Mesenchymal stem cell (in vitro differentiated cells and primary cell): Measurements from ENCODE around the gene VWA1.
"Not testable (repeated sequence)": the region's sequence is repeated elsewhere in the genome, so short reads cannot be mapped to it uniquely, and the experiment has no call there.

Experiments used
- DNase-seq: peaks from one replicate; pipeline ENCODE4 v3.0.0-alpha.2; 2013
- H2AFZ ChIP-seq: one replicate; pipeline ENCODE4 v1.6.1; 2013; ENCODE audit warnings: low read depth, mild to moderate bottlenecking, control low read depth, inconsistent platforms, low read length, moderate library complexity
- H2AK5ac ChIP-seq: 2 replicates; pipeline ENCODE4 v1.6.1; 2013; ENCODE audit warnings: low read length, moderate library complexity, mild to moderate bottlenecking, inconsistent platforms; ENCODE audit not compliant: severe bottlenecking
- H2BK120ac ChIP-seq: one replicate; pipeline ENCODE4 v1.6.1; 2013; ENCODE audit warnings: low read depth, mild to moderate bottlenecking, inconsistent platforms, low read length, moderate library complexity
- H2BK12ac ChIP-seq, 2 experiments: one replicate each; pipeline ENCODE4 v1.6.1; 2013; ENCODE audit warnings: inconsistent platforms in 2 of 2, low read length in 2 of 2, mild to moderate bottlenecking in 2 of 2, moderate library complexity in 2 of 2, control low read depth in 1 of 2
- H2BK15ac ChIP-seq: one replicate; pipeline ENCODE4 v1.6.1; 2013; ENCODE audit warnings: mild to moderate bottlenecking, low read depth, inconsistent platforms; ENCODE audit not compliant: poor library complexity, severe bottlenecking
- H2BK5ac ChIP-seq: 2 replicates; pipeline ENCODE4 v1.6.1; 2013; ENCODE audit warnings: low read depth, mild to moderate bottlenecking, low read length, control low read depth, inconsistent platforms; ENCODE audit not compliant: poor library complexity, severe bottlenecking
- H3K14ac ChIP-seq, 2 experiments: one replicate each; pipeline ENCODE4 v1.6.1; 2013; ENCODE audit warnings: inconsistent platforms in 2 of 2, low read length in 2 of 2, control low read depth in 1 of 2, mild to moderate bottlenecking in 1 of 2, moderate library complexity in 1 of 2
- H3K18ac ChIP-seq, 2 experiments: one replicate each; pipeline ENCODE4 v1.6.1; 2013; ENCODE audit warnings: inconsistent platforms in 2 of 2, low read length in 2 of 2, control low read depth in 1 of 2, low read depth in 1 of 2, mild to moderate bottlenecking in 1 of 2
- H3K23ac ChIP-seq, 2 experiments: one replicate each; pipeline ENCODE4 v1.6.1; 2013; ENCODE audit warnings: inconsistent platforms in 2 of 2, low read length in 2 of 2, mild to moderate bottlenecking in 2 of 2, moderate library complexity in 2 of 2, control low read depth in 1 of 2
- H3K27ac ChIP-seq: 2 replicates; pipeline ENCODE4 v1.5.1; 2013; ENCODE audit warnings: mild to moderate bottlenecking, moderate library complexity, low read length, control low read depth, inconsistent platforms; ENCODE audit not compliant: poor library complexity, severe bottlenecking
- H3K27me3 ChIP-seq, 2 experiments: 2 replicates each; pipeline versions ENCODE4 v1.6.1 to v1.7.0; 2013; ENCODE audit warnings: low read length in 2 of 2, mild to moderate bottlenecking in 2 of 2, moderate library complexity in 2 of 2, control low read depth in 1 of 2, inconsistent platforms in 1 of 2; ENCODE audit not compliant: control insufficient read depth in 1 of 2, insufficient read depth in 1 of 2
- H3K36me3 ChIP-seq, 2 experiments: 2 replicates each; pipeline versions ENCODE4 v1.6.1 to v1.7.0; 2013; ENCODE audit warnings: low read length in 2 of 2, control low read depth in 1 of 2, inconsistent platforms in 1 of 2, low read depth in 1 of 2, mild to moderate bottlenecking in 1 of 2; ENCODE audit not compliant: insufficient read depth in 2 of 2, control insufficient read depth in 1 of 2
- H3K4ac ChIP-seq, 2 experiments: one replicate each; pipeline ENCODE4 v1.6.1; 2013; ENCODE audit warnings: inconsistent platforms in 2 of 2, low read length in 2 of 2, mild to moderate bottlenecking in 2 of 2, moderate library complexity in 2 of 2, control low read depth in 1 of 2, low read depth in 1 of 2
- H3K4me1 ChIP-seq: 2 replicates; pipeline ENCODE4 v1.6.1; 2013; ENCODE audit warnings: low read depth, low read length, control low read depth; ENCODE audit not compliant: control insufficient read depth, insufficient read depth
- H3K4me2 ChIP-seq: 2 replicates; pipeline ENCODE4 v1.6.1; 2013; ENCODE audit warnings: low read length, mild to moderate bottlenecking, inconsistent platforms; ENCODE audit not compliant: poor library complexity, severe bottlenecking
- H3K4me3 ChIP-seq, 2 experiments: 2 replicates each; pipeline versions ENCODE4 v1.5.1 to v1.7.0; 2013; ENCODE audit warnings: low read length in 2 of 2, mild to moderate bottlenecking in 2 of 2, control low read depth in 1 of 2, low read depth in 1 of 2; ENCODE audit not compliant: insufficient read depth in 1 of 2
- H3K79me1 ChIP-seq: replicated peaks from 2 replicates; pipeline ENCODE4 v1.6.1; 2013; ENCODE audit warnings: mild to moderate bottlenecking, control low read depth, low read length, inconsistent platforms; ENCODE audit not compliant: poor library complexity, severe bottlenecking
- H3K9ac ChIP-seq: 2 replicates; pipeline ENCODE4 v1.7.0; 2013; ENCODE audit warnings: mild to moderate bottlenecking, low read length, moderate library complexity
- H3K9me3 ChIP-seq: 2 replicates; pipeline ENCODE4 v1.7.0; 2013; ENCODE audit warnings: mild to moderate bottlenecking, low read length; ENCODE audit not compliant: control insufficient read depth
- H4K8ac ChIP-seq: one replicate; pipeline ENCODE4 v1.6.1; 2013; ENCODE audit warnings: inconsistent platforms, mild to moderate bottlenecking, low read length, moderate library complexity
- H4K91ac ChIP-seq: one replicate; pipeline ENCODE4 v1.6.1; 2013; ENCODE audit warnings: mild to moderate bottlenecking, low read length, inconsistent platforms
- WGBS: methylation state at CpG from one replicate; pipeline ENCODE4 v1.1.7; 2013; ENCODE audit warnings: mixed read lengths; 5-methylcytosine and 5-hydroxymethylcytosine counted together

The VWA1 gene

DNA sequence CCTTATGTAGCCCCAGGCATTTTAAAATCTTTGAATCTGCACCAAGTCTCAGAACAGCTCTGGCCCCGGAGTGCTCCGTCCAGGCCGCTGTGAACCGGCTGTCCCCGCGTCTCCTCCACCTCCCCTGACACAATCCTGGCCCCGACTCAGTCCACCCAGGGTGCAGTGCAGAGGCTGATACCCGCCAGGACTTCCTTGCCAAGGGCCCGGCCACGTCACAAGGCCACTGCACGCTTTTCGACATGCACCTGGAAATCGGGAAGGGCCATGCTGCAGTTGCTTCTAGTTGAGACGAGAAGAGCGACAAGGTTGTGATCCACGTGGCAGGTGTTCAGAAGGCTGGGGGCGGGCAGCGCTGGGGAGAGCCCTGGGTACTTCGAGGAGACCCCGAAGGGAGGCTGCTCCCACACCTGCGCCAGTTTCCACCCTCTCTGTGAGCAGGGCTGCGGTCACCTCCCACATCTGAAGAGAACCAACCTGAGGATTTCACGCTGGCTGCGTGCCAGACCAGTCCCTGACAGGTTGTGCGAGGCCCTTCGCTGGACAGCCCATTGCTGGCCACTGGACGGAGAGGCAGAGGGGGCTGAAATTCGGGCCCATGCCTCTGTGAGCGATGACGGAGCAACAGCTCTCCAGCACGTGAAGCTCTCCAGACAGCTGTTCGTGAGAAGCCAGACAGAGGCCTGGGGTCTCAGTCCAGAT lies 6.7 kb downstream of the VWA1 start:
- Histone ChIP-seq H2AFZ (no peak overlapping the region), H3K27me3 (peaks cover 0 to 8% of the 10 kb centered on the region in 2 experiments), H3K14ac (no peak overlapping the region), H4K91ac (no peak overlapping the region), H4K8ac (no peak overlapping the region), H2BK15ac (no peak overlapping the region), H3K9me3 (no peaks in the 10 kb centered on the region), H2AK5ac (no peak overlapping the region), H3K4ac (no peak overlapping the region), H3K79me1 (peaks cover 10% of the 10 kb centered on the region), H3K9ac (no peak overlapping the region), H3K4me2 (no peak overlapping the region), H2BK12ac (no peak overlapping the region), H3K36me3 (peaks cover 0 to 41% of the 10 kb centered on the region in 2 experiments), H3K27ac (no peak overlapping the region), H3K23ac (no peak overlapping the region), H3K4me3 (no peak overlapping the region), H2BK5ac (no peak overlapping the region), H3K18ac (no peak overlapping the region), H2BK120ac (no peak overlapping the region), H3K4me1 (peaks cover 38% of the 10 kb centered on the region)
- WGBS = 95% methylated on average over 32 of the region's 32 CpGs
- no peak for DNase-seq

DNA sequence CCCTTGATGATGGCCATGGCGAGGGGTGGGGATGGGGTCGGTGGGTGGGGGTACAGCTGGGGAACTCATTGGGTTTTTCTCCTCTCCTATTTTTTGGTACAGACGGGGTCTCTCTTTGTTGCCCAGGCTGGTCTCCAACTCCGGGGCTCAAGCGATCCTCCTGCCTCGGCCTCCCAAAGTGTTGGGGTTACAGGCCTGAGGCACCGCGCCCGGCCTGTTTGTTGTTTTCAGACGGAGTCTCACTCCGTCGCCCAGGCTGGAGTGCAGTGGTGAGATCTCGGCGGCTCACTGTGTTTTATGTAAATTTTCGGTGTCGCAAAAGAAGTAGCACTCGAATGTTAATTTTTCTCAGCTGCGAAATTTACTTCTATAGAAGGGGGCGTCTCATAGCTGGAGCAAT lies 11.1 kb downstream of the VWA1 start:
- H3K79me1 ChIP-seq, H3K27ac ChIP-seq, H3K4ac ChIP-seq, H3K14ac ChIP-seq, DNase-seq, H4K91ac ChIP-seq, H2BK5ac ChIP-seq, H3K4me1 ChIP-seq, H4K8ac ChIP-seq, H2AFZ ChIP-seq, H3K4me2 ChIP-seq, H3K18ac ChIP-seq, H3K9me3 ChIP-seq, H2BK12ac ChIP-seq, H3K4me3 ChIP-seq, H2AK5ac ChIP-seq, H2BK120ac ChIP-seq, H3K9ac ChIP-seq, H2BK15ac ChIP-seq, H3K23ac ChIP-seq, H3K36me3 ChIP-seq: not testable (repeated sequence)
- WGBS = 92% methylated on average over 14 of the region's 19 CpGs
- peaks cover 0 to 14% of the 10 kb centered on the region in 2 experiments for H3K27me3 ChIP-seq

DNA sequence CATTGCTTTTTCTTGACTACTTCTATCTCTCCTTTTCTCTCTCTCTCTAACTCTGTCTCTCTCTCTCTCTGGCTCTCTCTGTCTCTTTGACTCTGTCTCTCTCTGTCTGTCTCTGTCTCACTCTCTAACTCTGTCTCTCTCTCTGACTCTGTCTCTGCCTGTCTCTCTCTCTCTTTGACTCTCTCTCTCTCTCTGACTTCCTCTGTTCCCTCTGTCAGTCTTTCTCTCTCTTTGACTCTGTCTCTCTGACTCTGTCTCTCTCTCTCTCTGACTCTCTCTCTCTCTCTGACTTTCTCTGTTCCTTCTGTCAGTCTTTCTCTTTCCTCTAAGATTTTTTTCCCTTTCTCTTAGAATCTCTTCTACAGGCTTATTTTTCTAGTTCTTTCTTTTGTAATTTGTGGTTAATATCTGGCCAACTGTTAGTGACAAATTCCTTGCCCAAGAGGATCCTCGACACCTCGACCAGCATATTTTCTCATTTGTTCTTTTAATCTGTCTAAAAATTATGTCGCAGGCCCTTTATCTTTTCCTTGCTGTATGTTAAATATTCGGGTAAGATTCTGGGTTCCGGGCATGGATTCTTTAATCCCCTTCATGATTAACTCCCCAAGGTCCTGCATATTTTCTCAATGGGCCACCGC lies 13.7 kb downstream of the VWA1 start, which contains the start of gene ATAD3C:
TSS of gene ATAD3C (plus strand) at position 591 of the 641 bp plus-strand sequence. CDS start 995 bp downstream, outside the sequence.
- 97% methylated on average over 6 of the region's 6 CpGs for WGBS
- DNase-seq = no peak
- Histone ChIP-seq H3K27me3 (peaks cover 0 to 17% of the 10 kb centered on the region in 2 experiments), H3K36me3 (no peaks in the 10 kb centered on the region), H3K23ac (no peak within 1 kb of the TSS), H3K4me1 (peaks cover 2% of the 10 kb centered on the region), H2BK5ac (no peak within 1 kb of the TSS), H4K91ac (no peak within 1 kb of the TSS), H3K27ac (no peak within 1 kb of the TSS), H2BK15ac (no peak within 1 kb of the TSS), H3K9me3 (no peaks in the 10 kb centered on the region), H2BK12ac (no peak within 1 kb of the TSS), H3K4me2 (no peak within 1 kb of the TSS), H3K4me3 (no peak within 1 kb of the TSS), H3K9ac (no peak within 1 kb of the TSS), H3K79me1 (no peaks in the 10 kb centered on the region), H2BK120ac (no peak within 1 kb of the TSS), H2AFZ (no peak within 1 kb of the TSS), H3K18ac (no peak within 1 kb of the TSS), H2AK5ac (no peak within 1 kb of the TSS), H4K8ac (no peak within 1 kb of the TSS), H3K14ac (no peak within 1 kb of the TSS), H3K4ac (no peak within 1 kb of the TSS)

DNA sequence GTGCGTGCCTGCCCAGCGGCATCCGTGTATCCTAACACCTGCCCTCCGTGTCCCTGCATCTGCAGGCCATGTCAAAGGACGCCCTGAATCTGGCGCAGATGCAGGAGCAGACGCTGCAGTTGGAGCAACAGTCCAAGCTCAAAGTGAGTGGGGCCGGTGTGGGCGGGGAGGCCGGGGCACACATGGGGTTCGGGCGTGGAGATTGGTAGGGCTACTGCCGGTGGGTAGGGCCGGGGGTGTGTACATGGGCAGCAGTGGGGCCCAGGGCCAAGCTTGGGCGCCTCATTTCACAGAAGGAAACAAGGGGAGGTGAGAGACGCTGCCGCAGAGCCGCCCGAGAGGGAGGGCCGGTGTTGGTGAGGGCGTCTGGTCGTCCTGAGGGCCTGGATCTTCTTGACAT lies 15.1 kb downstream of the VWA1 start:
- not testable (repeated sequence) for H2BK15ac ChIP-seq, DNase-seq, H3K4me1 ChIP-seq, H3K9me3 ChIP-seq, H3K79me1 ChIP-seq, H2BK120ac ChIP-seq, H3K4me2 ChIP-seq, H3K9ac ChIP-seq, H2AFZ ChIP-seq, H3K18ac ChIP-seq, H4K8ac ChIP-seq, H3K36me3 ChIP-seq, H4K91ac ChIP-seq, H3K14ac ChIP-seq, H3K27ac ChIP-seq, H3K4ac ChIP-seq, H3K23ac ChIP-seq, H2BK5ac ChIP-seq, H3K4me3 ChIP-seq, H2BK12ac ChIP-seq, H2AK5ac ChIP-seq
- peaks cover 0 to 20% of the 10 kb centered on the region in 2 experiments for H3K27me3 ChIP-seq
- WGBS = 91% methylated on average over 22 of the region's 22 CpGs
